Body of pancreas (tissue), 4 donors: ENCODE data around the gene MYOM1. TPM values are rescaled to one million over a fixed set of nuclear protein-coding genes. Genes with fewer than 3 reads are reported as not detected.

Source experiments
- ATAC-seq: fragments of 150-250 bp; one replicate; pipeline ENCODE4 v1.9.1; 2016
- DNase-seq, 4 donors: peaks; one replicate each; pipeline ENCODE4 v3.0.0-alpha.2; 2019
- H3K27ac ChIP-seq, 4 donors: fragments of 200-600 bp; sonication (generic); 1 replicate in 3 of 4; 2 replicates in 1 of 4; pipeline versions ENCODE4 v1.5.1 to v1.6.1; 2016 to 2019; ENCODE audit warnings: mild to moderate bottlenecking in 1 of 4, mixed read lengths in 1 of 4, moderate library complexity in 1 of 4
- H3K27me3 ChIP-seq, 2 donors: fragments of 200-600 bp; sonication (generic); one replicate each; pipeline ENCODE4 v1.6.0; 2016; ENCODE audit warnings: mild to moderate bottlenecking in 1 of 2
- H3K36me3 ChIP-seq, 2 donors: fragments of 200-600 bp; sonication (generic); replicated peaks in 1 of 2; 2 replicates each; pipeline ENCODE4 v1.5.1; 2016; ENCODE audit warnings: low read depth in 2 of 2; ENCODE audit not compliant: insufficient read depth in 1 of 2
- H3K4me1 ChIP-seq: fragments of 200-600 bp; sonication (generic); one replicate; pipeline ENCODE4 v1.6.0; 2016
- H3K4me3 ChIP-seq, 2 donors: fragments of 200-600 bp; sonication (generic); 1 replicate in 1 of 2; 2 replicates in 1 of 2; pipeline ENCODE4 v1.5.1; 2016 to 2019
- H3K9me3 ChIP-seq, 3 donors: fragments of 200-600 bp; sonication (generic); 1 replicate in 2 of 3; 2 replicates in 1 of 3; pipeline ENCODE4 v1.5.1; 2016
- CTCF ChIP-seq, 7 experiments: fragments of 450-650 bp in 4 of 7; fragments of 200-600 bp in 3 of 7; sonication (generic) in 3 of 7; IDR thresholded peaks; one replicate each; pipeline ENCODE4 v1.5.1; 2016 to 2019; ENCODE audit warnings: antibody characterized with exemption in 7 of 7
- POLR2A ChIP-seq, 3 donors: fragments of 450-650 bp; IDR thresholded peaks; one replicate each; pipeline ENCODE4 v1.6.1; 2016; ENCODE audit warnings: antibody characterized with exemption in 3 of 3, mild to moderate bottlenecking in 2 of 3
- WGBS, 2 donors: methylation state at CpG; one replicate each; pipeline ENCODE4 v1.1.5; 2017; 5-methylcytosine and 5-hydroxymethylcytosine counted together
- intact Hi-C: fragments of 100-400 bp; cut with DNase I; formaldehyde crosslinking; loops from one replicate; pipeline ENCODE4 v1.15.1; 2023
- total RNA-seq, 2 donors: library from RNA; depleted of rRNA; stranded (reverse); fragments of >200 nt; gene quantifications; one replicate each; pipeline ENCODE4 v1.1.0, GENCODE V29; 2016

Gene MYOM1
- total RNA-seq, 2 donors from 2014 or later: 10.9 to 21.8 TPM

GRCh38 chr18:3170441-3171161, 49.2 kb downstream of the MYOM1 start:
- Histone ChIP-seq H3K4me1 (peaks cover 18% of the 10 kb centered on the region), H3K27ac (peak overlapping the region in 2 of 4 donors; percentile 47 to 60), H3K36me3 (no peaks in the 10 kb centered on the region), H3K9me3 (no peaks in the 10 kb centered on the region), H3K27me3 (no peaks in the 10 kb centered on the region), H3K4me3 (no peak overlapping the region)
- 60 to 68% methylated on average over 6 of the region's 6 CpGs for WGBS, 2 donors
- ATAC-seq (no peak), DNase-seq (no peak)
- intact Hi-C loops: no loop called here
- TF ChIP-seq CTCF (IDR thresholded peaks at IDR 0.05) (no peak), POLR2A (IDR thresholded peaks at IDR 0.05) (no peak)

GRCh38 chr18:3164381-3164780, 55.4 kb downstream of the MYOM1 start:
- intact Hi-C loops: no loop called here
- TF ChIP-seq POLR2A (IDR thresholded peaks at IDR 0.05) (no peak), CTCF (IDR thresholded peaks at IDR 0.05) (no peak)
- no peak for DNase-seq
- Histone ChIP-seq H3K9me3 (no peaks in the 10 kb centered on the region), H3K27ac (no peak overlapping the region), H3K4me3 (no peak overlapping the region), H3K4me1 (no peaks in the 10 kb centered on the region), H3K36me3 (peaks cover 0 to 5% of the 10 kb centered on the region in 2 donors), H3K27me3 (no peaks in the 10 kb centered on the region)
- ATAC-seq: no peak
- 71 to 82% methylated on average over 4 of the region's 4 CpGs for WGBS, 2 donors

GRCh38 chr18:3163968-3164367, 55.8 kb downstream of the MYOM1 start:
- Histone ChIP-seq H3K4me3 (no peak overlapping the region), H3K36me3 (peaks cover 0 to 5% of the 10 kb centered on the region in 2 donors), H3K9me3 (no peaks in the 10 kb centered on the region), H3K27me3 (no peaks in the 10 kb centered on the region), H3K27ac (no peak overlapping the region), H3K4me1 (no peaks in the 10 kb centered on the region)
- intact Hi-C loops: no loop called here
- DNase-seq: no peak
- WGBS, 2 donors: 74% methylated on average over 5 of the region's 5 CpGs
- no peak for TF ChIP-seq POLR2A (IDR thresholded peaks at IDR 0.05)
- no peak for TF ChIP-seq CTCF (IDR thresholded peaks at IDR 0.05)
- no peak for ATAC-seq

GRCh38 chr18:3162181-3162580, 57.6 kb downstream of the MYOM1 start:
- H3K36me3 ChIP-seq: peaks cover 0 to 5% of the 10 kb centered on the region in 2 donors
- no peak overlapping the region for H3K4me3 ChIP-seq
- H3K27me3 ChIP-seq: no peaks in the 10 kb centered on the region
- TF ChIP-seq POLR2A (IDR thresholded peaks at IDR 0.05) (no peak), CTCF (IDR thresholded peaks at IDR 0.05) (no peak)
- WGBS, 2 donors: 74 to 80% methylated on average over 3 of the region's 3 CpGs
- no peak for ATAC-seq
- no peak overlapping the region for H3K27ac ChIP-seq
- H3K4me1 ChIP-seq: no peaks in the 10 kb centered on the region
- intact Hi-C loops: no loop called here
- H3K9me3 ChIP-seq: no peaks in the 10 kb centered on the region
- DNase-seq: peak in 1 of 4 donors; percentile 30

- TF ChIP-seq POLR2A (IDR thresholded peaks at IDR 0.05): no peak
- no peak for TF ChIP-seq CTCF (IDR thresholded peaks at IDR 0.05)
- peaks cover 0 to 5% of the 10 kb centered on the region in 2 donors for H3K36me3 ChIP-seq
- no peaks in the 10 kb centered on the region for H3K4me1 ChIP-seq
- no peak for ATAC-seq
- no peaks in the 10 kb centered on the region for H3K9me3 ChIP-seq
- H3K27ac ChIP-seq: no peak overlapping the region
- intact Hi-C loops: loop anchor here (10.0 kb wide), 1 partner anchor 85 kb away; the partner anchor contains the start of gene MYL12A
- DNase-seq: no peak
- no peaks in the 10 kb centered on the region for H3K27me3 ChIP-seq
- 100% methylated on average over 1 of the region's 1 CpG for WGBS, 2 donors
- no peak overlapping the region for H3K4me3 ChIP-seq
Measured at GRCh38 chr18:3159830-3160229, 59.9 kb downstream of the MYOM1 start.
